ENCODE measurements around the gene TBX10. TPM values are rescaled to one million over a fixed set of nuclear protein-coding genes. Genes with fewer than 3 reads are reported as not detected.

The TBX10 gene
- total RNA-seq, 1 donor, result not detected

- no peak for TF ChIP-seq CTCF (IDR thresholded peaks at IDR 0.05; ENCODE audit: insufficient read depth, low read length)
Measured at GRCh38 chr11:67613313-67613959, 26.1 kb downstream of the TBX10 start.

GRCh38 chr11:67612751-67613150 is 26.8 kb downstream of the TBX10 start:
- no peak for DNase-seq (ENCODE audit: low read depth)
- TF ChIP-seq CTCF (IDR thresholded peaks at IDR 0.05; ENCODE audit: insufficient read depth, low read length), result no peak
- H3K4me3 ChIP-seq (ENCODE audit: low read depth, low read length), result no peak overlapping the region

More at GRCh38 chr11:67613313-67613959, 26.1 kb downstream of the TBX10 start:
- H3K4me3 ChIP-seq (ENCODE audit: low read depth, low read length), result no peak overlapping the region
- no peak for DNase-seq (ENCODE audit: low read depth)

- H3K4me3 ChIP-seq (ENCODE audit: low read depth, low read length), result no peak overlapping the region
- DNase-seq (ENCODE audit: low read depth), result no peak
- TF ChIP-seq CTCF (IDR thresholded peaks at IDR 0.05; ENCODE audit: insufficient read depth, low read length), result no peak
Measured at GRCh38 chr11:67611704-67612587, 27.6 kb downstream of the TBX10 start.

- TF ChIP-seq CTCF (IDR thresholded peaks at IDR 0.05; ENCODE audit: insufficient read depth, low read length), result no peak
- no peak overlapping the region for H3K4me3 ChIP-seq (ENCODE audit: low read depth, low read length)
- no peak for DNase-seq (ENCODE audit: low read depth)
Measured at GRCh38 chr11:67611165-67611564, 28.4 kb downstream of the TBX10 start.

GRCh38 chr11:67610302-67610868 is 29.2 kb downstream of the TBX10 start:
- no peak overlapping the region for H3K4me3 ChIP-seq (ENCODE audit: low read depth, low read length)
- DNase-seq (ENCODE audit: low read depth), result no peak
- TF ChIP-seq CTCF (IDR thresholded peaks at IDR 0.05; ENCODE audit: insufficient read depth, low read length), result no peak

- TF ChIP-seq CTCF (IDR thresholded peaks at IDR 0.05; ENCODE audit: insufficient read depth, low read length), result no peak
- H3K4me3 ChIP-seq (ENCODE audit: low read depth, low read length), result no peak overlapping the region
- DNase-seq (ENCODE audit: low read depth), result no peak
Measured at GRCh38 chr11:67609316-67609715, 30.2 kb downstream of the TBX10 start.
